Trophoblast cell (in vitro differentiated cells and primary cell): ENCODE data around the gene DHRS4.

Source experiments
- DNase-seq, 2 donors: peaks; one replicate each; pipeline ENCODE4 v3.0.0-alpha.2; 2016
- H2AFZ ChIP-seq: 2 replicates; pipeline ENCODE4 v1.6.1; 2013; ENCODE audit warnings: low read length, moderate library complexity, mild to moderate bottlenecking; ENCODE audit not compliant: insufficient read depth, poor library complexity
- H2AK5ac ChIP-seq: 2 replicates; pipeline ENCODE4 v1.6.1; 2013; ENCODE audit warnings: mild to moderate bottlenecking, low read length
- H2BK120ac ChIP-seq: 2 replicates; pipeline ENCODE4 v1.6.1; 2013; ENCODE audit warnings: low read length, mild to moderate bottlenecking, moderate library complexity; ENCODE audit not compliant: insufficient read depth, poor library complexity
- H2BK12ac ChIP-seq: 2 replicates; pipeline ENCODE4 v1.6.1; 2013; ENCODE audit warnings: mild to moderate bottlenecking, low read length, moderate library complexity
- H2BK5ac ChIP-seq: 2 replicates; pipeline ENCODE4 v1.6.1; 2013; ENCODE audit warnings: low read length, low read depth, moderate library complexity, mild to moderate bottlenecking; ENCODE audit not compliant: poor library complexity
- H3K14ac ChIP-seq: 2 replicates; pipeline ENCODE4 v1.6.1; 2013; ENCODE audit warnings: mild to moderate bottlenecking, low read length
- H3K18ac ChIP-seq: 2 replicates; pipeline ENCODE4 v1.6.1; 2013; ENCODE audit warnings: mild to moderate bottlenecking, low read length
- H3K23ac ChIP-seq: 2 replicates; pipeline ENCODE4 v1.6.1; 2013; ENCODE audit warnings: low read length
- H3K27ac ChIP-seq: 2 replicates; pipeline ENCODE4 v1.5.1; 2013; ENCODE audit warnings: low read depth, mild to moderate bottlenecking, inconsistent platforms, low read length, moderate library complexity
- H3K27me3 ChIP-seq: 2 replicates; pipeline ENCODE4 v1.6.1; 2013; ENCODE audit warnings: inconsistent platforms, mild to moderate bottlenecking, low read length, moderate library complexity; ENCODE audit not compliant: insufficient read depth
- H3K36me3 ChIP-seq, 2 experiments: 1 replicate in 1 of 2; 2 replicates in 1 of 2; pipeline ENCODE4 v1.6.1; 2013; ENCODE audit warnings: low read length in 2 of 2, mild to moderate bottlenecking in 2 of 2, moderate library complexity in 1 of 2; ENCODE audit not compliant: insufficient read depth in 2 of 2, control insufficient read depth in 1 of 2
- H3K4ac ChIP-seq: 2 replicates; pipeline ENCODE4 v1.6.1; 2013; ENCODE audit warnings: low read depth, mild to moderate bottlenecking, low read length, moderate library complexity
- H3K4me1 ChIP-seq, 2 experiments: 1 replicate in 1 of 2; 2 replicates in 1 of 2; pipeline ENCODE4 v1.6.1; 2013; ENCODE audit warnings: low read length in 2 of 2, mild to moderate bottlenecking in 2 of 2, moderate library complexity in 1 of 2; ENCODE audit not compliant: insufficient read depth in 2 of 2, control insufficient read depth in 1 of 2
- H3K4me2 ChIP-seq: 2 replicates; pipeline ENCODE4 v1.6.1; 2013; ENCODE audit warnings: inconsistent platforms, mild to moderate bottlenecking, low read length, moderate library complexity
- H3K4me3 ChIP-seq: 2 replicates; pipeline ENCODE4 v1.5.1; 2013; ENCODE audit warnings: mild to moderate bottlenecking, low read depth, low read length, inconsistent platforms
- H3K79me1 ChIP-seq: one replicate; pipeline ENCODE4 v1.6.1; 2013; ENCODE audit warnings: low read length
- H3K79me2 ChIP-seq: 2 replicates; pipeline ENCODE4 v1.6.1; 2013; ENCODE audit warnings: low read length, mild to moderate bottlenecking; ENCODE audit not compliant: control insufficient read depth, insufficient read depth, poor library complexity
- H3K9ac ChIP-seq: 2 replicates; pipeline ENCODE4 v1.6.1; 2013; ENCODE audit warnings: mild to moderate bottlenecking, low read length
- H3K9me3 ChIP-seq: 2 replicates; pipeline ENCODE4 v1.6.1; 2013; ENCODE audit warnings: low read depth, mild to moderate bottlenecking, control low read depth, inconsistent platforms, low read length; ENCODE audit not compliant: insufficient read depth
- H4K12ac ChIP-seq: 2 replicates; pipeline ENCODE4 v1.6.1; 2013; ENCODE audit warnings: low read depth, mild to moderate bottlenecking, low read length, moderate library complexity
- H4K8ac ChIP-seq: 2 replicates; pipeline ENCODE4 v1.6.1; 2013; ENCODE audit warnings: low read depth, mild to moderate bottlenecking, low read length, moderate library complexity
- H4K91ac ChIP-seq: one replicate; pipeline ENCODE4 v1.6.1; 2013; ENCODE audit warnings: low read depth, mild to moderate bottlenecking, low read length, moderate library complexity
- WGBS: extraction: QIAGEN DNeasy Blood & Tissue Kit; methylation state at CpG from one replicate; pipeline ENCODE4 v1.1.7; 2013; ENCODE audit warnings: missing lambda C conversion rate; ENCODE audit not compliant: insufficient read length, insufficient coverage; ENCODE audit errors: extremely low coverage; 5-methylcytosine and 5-hydroxymethylcytosine counted together

DHRS4 gene

DNA sequence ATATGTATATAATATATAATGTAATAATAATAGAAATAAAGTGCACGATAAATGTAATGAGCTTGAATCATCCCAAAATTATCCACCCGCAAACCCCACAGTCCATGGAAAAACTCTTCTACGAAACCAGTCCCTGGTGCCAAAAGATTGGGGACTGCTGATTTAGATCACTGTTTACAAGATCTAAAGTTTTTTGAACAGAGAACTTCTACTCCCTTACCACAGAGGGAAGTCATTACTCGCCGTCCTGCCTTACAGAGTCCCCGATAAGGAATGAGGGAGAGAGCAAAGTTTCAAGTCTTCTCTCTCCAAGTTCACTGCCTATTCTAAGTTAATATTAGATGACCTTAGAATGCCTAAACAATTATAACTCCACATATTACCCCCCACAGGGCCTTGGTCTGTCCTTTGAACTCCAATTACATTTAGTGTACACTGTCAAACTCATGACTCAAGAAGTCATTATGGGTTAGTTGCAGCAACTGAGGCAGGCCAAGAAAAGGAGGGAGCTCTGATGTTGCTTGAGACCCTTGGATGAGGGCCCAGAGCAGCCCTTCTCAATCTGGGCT lies 21.8 kb upstream of the DHRS4 start:
- H4K91ac ChIP-seq = no peak overlapping the region
- H4K8ac ChIP-seq = no peak overlapping the region
- no peaks in the 10 kb centered on the region for H3K36me3 ChIP-seq
- no peak overlapping the region for H3K4ac ChIP-seq
- H3K9ac ChIP-seq = no peak overlapping the region
- H3K79me1 ChIP-seq = no peaks in the 10 kb centered on the region
- no peak overlapping the region for H2AFZ ChIP-seq
- no peak overlapping the region for H3K14ac ChIP-seq
- H3K27me3 ChIP-seq = no peaks in the 10 kb centered on the region
- H3K79me2 ChIP-seq = no peaks in the 10 kb centered on the region
- no peak overlapping the region for H3K4me2 ChIP-seq
- H2AK5ac ChIP-seq = no peak overlapping the region
- no peak for DNase-seq
- no peak overlapping the region for H3K18ac ChIP-seq
- H3K9me3 ChIP-seq = no peaks in the 10 kb centered on the region
- peaks cover 2 to 7% of the 10 kb centered on the region in 2 experiments for H3K4me1 ChIP-seq
- no peak overlapping the region for H3K27ac ChIP-seq
- no peak overlapping the region for H3K4me3 ChIP-seq
- no peak overlapping the region for H2BK12ac ChIP-seq
- WGBS = no CpG with 5 or more reads among the region's 6 CpGs
- H2BK5ac ChIP-seq = no peak overlapping the region
- no peak overlapping the region for H2BK120ac ChIP-seq
- H4K12ac ChIP-seq = no peak overlapping the region
- H3K23ac ChIP-seq = no peak overlapping the region

GRCh38 chr14:23932639-23933038 lies 20.9 kb upstream of the DHRS4 start:
- WGBS = no CpG with 5 or more reads among the region's 3 CpGs
- no peak overlapping the region for H3K4me2 ChIP-seq
- H3K4me1 ChIP-seq = peaks cover 2 to 7% of the 10 kb centered on the region in 2 experiments
- no peaks in the 10 kb centered on the region for H3K79me1 ChIP-seq
- no peak overlapping the region for H3K9ac ChIP-seq
- H2AFZ ChIP-seq = no peak overlapping the region
- H2BK120ac ChIP-seq = no peak overlapping the region
- H3K27ac ChIP-seq = no peak overlapping the region
- no peaks in the 10 kb centered on the region for H3K36me3 ChIP-seq
- no peak overlapping the region for H2BK5ac ChIP-seq
- no peak overlapping the region for H3K18ac ChIP-seq
- no peak overlapping the region for H4K8ac ChIP-seq
- DNase-seq = no peak
- H3K79me2 ChIP-seq = no peaks in the 10 kb centered on the region
- no peak overlapping the region for H3K4ac ChIP-seq
- no peak overlapping the region for H3K4me3 ChIP-seq
- H4K12ac ChIP-seq = no peak overlapping the region
- no peak overlapping the region for H2AK5ac ChIP-seq
- H2BK12ac ChIP-seq = no peak overlapping the region
- H3K9me3 ChIP-seq = no peaks in the 10 kb centered on the region
- no peak overlapping the region for H3K23ac ChIP-seq
- no peaks in the 10 kb centered on the region for H3K27me3 ChIP-seq
- no peak overlapping the region for H4K91ac ChIP-seq
- no peak overlapping the region for H3K14ac ChIP-seq

GRCh38 chr14:23933108-23933741 lies 20.3 kb upstream of the DHRS4 start:
- no peak for DNase-seq
- Histone ChIP-seq H3K79me2 (no peaks in the 10 kb centered on the region), H3K18ac (no peak overlapping the region), H4K12ac (no peak overlapping the region), H3K14ac (no peak overlapping the region), H3K36me3 (no peaks in the 10 kb centered on the region), H3K4ac (no peak overlapping the region), H2AK5ac (no peak overlapping the region), H2AFZ (no peak overlapping the region), H4K91ac (no peak overlapping the region), H3K9ac (no peak overlapping the region), H3K79me1 (no peaks in the 10 kb centered on the region), H4K8ac (no peak overlapping the region), H3K23ac (no peak overlapping the region), H3K27ac (no peak overlapping the region), H2BK120ac (no peak overlapping the region), H3K4me3 (no peak overlapping the region), H2BK12ac (no peak overlapping the region), H3K4me1 (peaks cover 2 to 7% of the 10 kb centered on the region in 2 experiments), H2BK5ac (no peak overlapping the region), H3K4me2 (no peak overlapping the region), H3K9me3 (no peaks in the 10 kb centered on the region), H3K27me3 (no peaks in the 10 kb centered on the region)
- WGBS = no CpG with 5 or more reads among the region's 4 CpGs

DNA sequence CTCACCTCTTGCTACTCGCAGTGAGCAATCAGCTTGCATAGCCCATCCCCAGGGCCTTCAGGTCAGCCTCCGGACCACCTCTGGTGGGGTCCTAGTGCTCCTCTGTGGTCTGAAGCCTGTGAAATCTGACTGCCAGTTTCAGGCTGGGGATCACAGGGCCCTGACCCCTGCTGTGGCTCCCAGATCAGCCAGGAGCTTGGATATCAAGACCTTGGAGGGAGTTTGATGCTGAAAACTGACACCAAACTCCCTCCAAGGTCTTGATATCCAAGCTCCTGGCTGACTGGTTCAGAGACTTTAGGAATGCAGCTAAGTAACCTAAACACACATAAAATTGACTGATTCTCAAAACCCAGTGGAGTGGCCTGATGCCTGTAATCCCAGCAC lies 19.8 kb upstream of the DHRS4 start:
- H3K9me3 ChIP-seq = no peaks in the 10 kb centered on the region
- H3K23ac ChIP-seq = no peak overlapping the region
- H3K4me3 ChIP-seq = no peak overlapping the region
- H3K27me3 ChIP-seq = no peaks in the 10 kb centered on the region
- H4K12ac ChIP-seq = no peak overlapping the region
- H2BK5ac ChIP-seq = no peak overlapping the region
- H2AK5ac ChIP-seq = no peak overlapping the region
- no peak overlapping the region for H2BK120ac ChIP-seq
- no CpG with 5 or more reads among the region's 2 CpGs for WGBS
- H3K4ac ChIP-seq = no peak overlapping the region
- no peak overlapping the region for H3K27ac ChIP-seq
- no peaks in the 10 kb centered on the region for H3K36me3 ChIP-seq
- no peak overlapping the region for H4K91ac ChIP-seq
- no peaks in the 10 kb centered on the region for H3K79me2 ChIP-seq
- DNase-seq = no peak
- no peaks in the 10 kb centered on the region for H3K79me1 ChIP-seq
- no peak overlapping the region for H3K18ac ChIP-seq
- H3K9ac ChIP-seq = no peak overlapping the region
- no peak overlapping the region for H3K4me2 ChIP-seq
- H4K8ac ChIP-seq = no peak overlapping the region
- H2BK12ac ChIP-seq = no peak overlapping the region
- no peak overlapping the region for H3K14ac ChIP-seq
- no peak overlapping the region for H2AFZ ChIP-seq
- H3K4me1 ChIP-seq = peaks cover 2 to 7% of the 10 kb centered on the region in 2 experiments
